Measurements from ENCODE around the gene PCNX2. TPM values are rescaled to one million over a fixed set of nuclear protein-coding genes. Genes with fewer than 3 reads are reported as not detected.

PCNX2 gene
- total and polyA plus RNA-seq, 2 experiments from 2014 or later: 42.9 to 88.3 TPM

GRCh38 chr1:233338102-233338501, 42.6 kb upstream of the PCNX2 start:
- Histone ChIP-seq H3K9me2 (ENCODE audit: insufficient read depth) (no peaks in the 10 kb centered on the region), H3K36me3 (ENCODE audit: insufficient read depth) (no peaks in the 10 kb centered on the region), H3K79me2 (replicated peaks; ENCODE audit: insufficient read depth) (peaks cover 97% of the 10 kb centered on the region), H3K4me1 (ENCODE audit: insufficient read depth) (peaks cover 41% of the 10 kb centered on the region; the same call in 1 of the 2 replicates), H3F3A (replicated peaks; ENCODE audit: low read depth) (no peaks in the 10 kb centered on the region), H4K20me1 (replicated peaks; ENCODE audit: insufficient read depth) (peaks cover 5% of the 10 kb centered on the region; the same call in 1 of the 2 replicates), H3K27ac (ENCODE audit: low read depth) (no peak overlapping the region), H2AFZ (no peak overlapping the region), H3K4me3 (no peak overlapping the region), H3K4me2 (peak overlapping the region; percentile 32; the same call in 1 of the 2 replicates), H3K27me3 (ENCODE audit: insufficient read depth) (no peaks in the 10 kb centered on the region)
- no peak for ATAC-seq
- H3K4me1 Mint-ChIP-seq: peaks cover 40% of the 10 kb centered on the region
- H3K27ac Mint-ChIP-seq: peak overlapping the region; percentile 17; the same call in 1 of the 2 replicates
- no peaks in the 10 kb centered on the region for H3K36me3 Mint-ChIP-seq (ENCODE audit: low read depth)
- H3K4me3 Mint-ChIP-seq: no peak overlapping the region; the same call in 2 of the 3 replicates
- peaks cover 4% of the 10 kb centered on the region for H3K27me3 Mint-ChIP-seq (ENCODE audit: insufficient read depth, low read depth, poor library complexity)
- TF ChIP-seq, protein P1, sequence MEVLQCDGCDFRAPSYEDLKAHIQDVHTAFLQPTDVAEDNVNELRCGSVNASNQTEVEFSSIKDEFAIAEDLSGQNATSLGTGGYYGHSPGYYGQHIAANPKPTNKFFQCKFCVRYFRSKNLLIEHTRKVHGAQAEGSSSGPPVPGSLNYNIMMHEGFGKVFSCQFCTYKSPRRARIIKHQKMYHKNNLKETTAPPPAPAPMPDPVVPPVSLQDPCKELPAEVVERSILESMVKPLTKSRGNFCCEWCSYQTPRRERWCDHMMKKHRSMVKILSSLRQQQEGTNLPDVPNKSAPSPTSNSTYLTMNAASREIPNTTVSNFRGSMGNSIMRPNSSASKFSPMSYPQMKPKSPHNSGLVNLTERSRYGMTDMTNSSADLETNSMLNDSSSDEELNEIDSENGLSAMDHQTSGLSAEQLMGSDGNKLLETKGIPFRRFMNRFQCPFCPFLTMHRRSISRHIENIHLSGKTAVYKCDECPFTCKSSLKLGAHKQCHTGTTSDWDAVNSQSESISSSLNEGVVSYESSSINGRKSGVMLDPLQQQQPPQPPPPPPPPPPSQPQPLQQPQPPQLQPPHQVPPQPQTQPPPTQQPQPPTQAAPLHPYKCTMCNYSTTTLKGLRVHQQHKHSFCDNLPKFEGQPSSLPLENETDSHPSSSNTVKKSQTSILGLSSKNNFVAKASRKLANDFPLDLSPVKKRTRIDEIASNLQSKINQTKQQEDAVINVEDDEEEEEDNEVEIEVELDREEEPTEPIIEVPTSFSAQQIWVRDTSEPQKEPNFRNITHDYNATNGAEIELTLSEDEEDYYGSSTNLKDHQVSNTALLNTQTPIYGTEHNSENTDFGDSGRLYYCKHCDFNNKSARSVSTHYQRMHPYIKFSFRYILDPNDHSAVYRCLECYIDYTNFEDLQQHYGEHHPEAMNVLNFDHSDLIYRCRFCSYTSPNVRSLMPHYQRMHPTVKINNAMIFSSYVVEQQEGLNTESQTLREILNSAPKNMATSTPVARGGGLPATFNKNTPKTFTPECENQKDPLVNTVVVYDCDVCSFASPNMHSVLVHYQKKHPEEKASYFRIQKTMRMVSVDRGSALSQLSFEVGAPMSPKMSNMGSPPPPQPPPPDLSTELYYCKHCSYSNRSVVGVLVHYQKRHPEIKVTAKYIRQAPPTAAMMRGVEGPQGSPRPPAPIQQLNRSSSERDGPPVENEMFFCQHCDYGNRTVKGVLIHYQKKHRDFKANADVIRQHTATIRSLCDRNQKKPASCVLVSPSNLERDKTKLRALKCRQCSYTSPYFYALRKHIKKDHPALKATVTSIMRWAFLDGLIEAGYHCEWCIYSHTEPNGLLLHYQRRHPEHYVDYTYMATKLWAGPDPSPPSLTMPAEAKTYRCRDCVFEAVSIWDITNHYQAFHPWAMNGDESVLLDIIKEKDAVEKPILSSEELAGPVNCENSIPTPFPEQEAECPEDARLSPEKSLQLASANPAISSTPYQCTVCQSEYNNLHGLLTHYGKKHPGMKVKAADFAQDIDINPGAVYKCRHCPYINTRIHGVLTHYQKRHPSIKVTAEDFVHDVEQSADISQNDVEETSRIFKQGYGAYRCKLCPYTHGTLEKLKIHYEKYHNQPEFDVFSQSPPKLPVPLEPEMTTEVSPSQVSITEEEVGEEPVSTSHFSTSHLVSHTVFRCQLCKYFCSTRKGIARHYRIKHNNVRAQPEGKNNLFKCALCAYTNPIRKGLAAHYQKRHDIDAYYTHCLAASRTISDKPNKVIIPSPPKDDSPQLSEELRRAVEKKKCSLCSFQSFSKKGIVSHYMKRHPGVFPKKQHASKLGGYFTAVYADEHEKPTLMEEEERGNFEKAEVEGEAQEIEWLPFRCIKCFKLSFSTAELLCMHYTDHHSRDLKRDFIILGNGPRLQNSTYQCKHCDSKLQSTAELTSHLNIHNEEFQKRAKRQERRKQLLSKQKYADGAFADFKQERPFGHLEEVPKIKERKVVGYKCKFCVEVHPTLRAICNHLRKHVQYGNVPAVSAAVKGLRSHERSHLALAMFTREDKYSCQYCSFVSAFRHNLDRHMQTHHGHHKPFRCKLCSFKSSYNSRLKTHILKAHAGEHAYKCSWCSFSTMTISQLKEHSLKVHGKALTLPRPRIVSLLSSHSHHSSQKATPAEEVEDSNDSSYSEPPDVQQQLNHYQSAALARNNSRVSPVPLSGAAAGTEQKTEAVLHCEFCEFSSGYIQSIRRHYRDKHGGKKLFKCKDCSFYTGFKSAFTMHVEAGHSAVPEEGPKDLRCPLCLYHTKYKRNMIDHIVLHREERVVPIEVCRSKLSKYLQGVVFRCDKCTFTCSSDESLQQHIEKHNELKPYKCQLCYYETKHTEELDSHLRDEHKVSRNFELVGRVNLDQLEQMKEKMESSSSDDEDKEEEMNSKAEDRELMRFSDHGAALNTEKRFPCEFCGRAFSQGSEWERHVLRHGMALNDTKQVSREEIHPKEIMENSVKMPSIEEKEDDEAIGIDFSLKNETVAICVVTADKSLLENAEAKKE (CRISPR knock-in tag; IDR thresholded peaks at IDR 0.05): no peak
- TF ChIP-seq STAT1 (IDR thresholded peaks at IDR 0.05; ENCODE audit: unreplicated experiment) (no peak), CREB1 (CRISPR knock-in tag; IDR thresholded peaks at IDR 0.05; ENCODE audit: low read depth) (no peak), EZH2phosphoT487 (IDR thresholded peaks at IDR 0.05; ENCODE audit: unreplicated experiment) (no peak), ZNF331 (CRISPR knock-in tag; IDR thresholded peaks at IDR 0.05; ENCODE audit: low read depth) (no peak), EZH2 (IDR thresholded peaks at IDR 0.05; ENCODE audit: low read depth, unreplicated experiment) (no peak), CTCF (conservative IDR thresholded peaks at IDR 0.05; ENCODE audit: low read depth in 2 of 2) (no peak), NANOG (IDR thresholded peaks at IDR 0.05; ENCODE audit: borderline replicate concordance) (no peak), POLR2AphosphoS5 (IDR thresholded peaks at IDR 0.05; ENCODE audit: low read depth) (no peak), JUNB (IDR thresholded peaks at IDR 0.05; ENCODE audit: unreplicated experiment) (no peak), ZNF114 (CRISPR knock-in tag; IDR thresholded peaks at IDR 0.05) (no peak)
- TF ChIP-seq, protein P2, sequence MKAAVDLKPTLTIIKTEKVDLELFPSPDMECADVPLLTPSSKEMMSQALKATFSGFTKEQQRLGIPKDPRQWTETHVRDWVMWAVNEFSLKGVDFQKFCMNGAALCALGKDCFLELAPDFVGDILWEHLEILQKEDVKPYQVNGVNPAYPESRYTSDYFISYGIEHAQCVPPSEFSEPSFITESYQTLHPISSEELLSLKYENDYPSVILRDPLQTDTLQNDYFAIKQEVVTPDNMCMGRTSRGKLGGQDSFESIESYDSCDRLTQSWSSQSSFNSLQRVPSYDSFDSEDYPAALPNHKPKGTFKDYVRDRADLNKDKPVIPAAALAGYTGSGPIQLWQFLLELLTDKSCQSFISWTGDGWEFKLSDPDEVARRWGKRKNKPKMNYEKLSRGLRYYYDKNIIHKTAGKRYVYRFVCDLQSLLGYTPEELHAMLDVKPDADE (IDR thresholded peaks at IDR 0.05): no peak
- TF ChIP-seq, protein P3, sequence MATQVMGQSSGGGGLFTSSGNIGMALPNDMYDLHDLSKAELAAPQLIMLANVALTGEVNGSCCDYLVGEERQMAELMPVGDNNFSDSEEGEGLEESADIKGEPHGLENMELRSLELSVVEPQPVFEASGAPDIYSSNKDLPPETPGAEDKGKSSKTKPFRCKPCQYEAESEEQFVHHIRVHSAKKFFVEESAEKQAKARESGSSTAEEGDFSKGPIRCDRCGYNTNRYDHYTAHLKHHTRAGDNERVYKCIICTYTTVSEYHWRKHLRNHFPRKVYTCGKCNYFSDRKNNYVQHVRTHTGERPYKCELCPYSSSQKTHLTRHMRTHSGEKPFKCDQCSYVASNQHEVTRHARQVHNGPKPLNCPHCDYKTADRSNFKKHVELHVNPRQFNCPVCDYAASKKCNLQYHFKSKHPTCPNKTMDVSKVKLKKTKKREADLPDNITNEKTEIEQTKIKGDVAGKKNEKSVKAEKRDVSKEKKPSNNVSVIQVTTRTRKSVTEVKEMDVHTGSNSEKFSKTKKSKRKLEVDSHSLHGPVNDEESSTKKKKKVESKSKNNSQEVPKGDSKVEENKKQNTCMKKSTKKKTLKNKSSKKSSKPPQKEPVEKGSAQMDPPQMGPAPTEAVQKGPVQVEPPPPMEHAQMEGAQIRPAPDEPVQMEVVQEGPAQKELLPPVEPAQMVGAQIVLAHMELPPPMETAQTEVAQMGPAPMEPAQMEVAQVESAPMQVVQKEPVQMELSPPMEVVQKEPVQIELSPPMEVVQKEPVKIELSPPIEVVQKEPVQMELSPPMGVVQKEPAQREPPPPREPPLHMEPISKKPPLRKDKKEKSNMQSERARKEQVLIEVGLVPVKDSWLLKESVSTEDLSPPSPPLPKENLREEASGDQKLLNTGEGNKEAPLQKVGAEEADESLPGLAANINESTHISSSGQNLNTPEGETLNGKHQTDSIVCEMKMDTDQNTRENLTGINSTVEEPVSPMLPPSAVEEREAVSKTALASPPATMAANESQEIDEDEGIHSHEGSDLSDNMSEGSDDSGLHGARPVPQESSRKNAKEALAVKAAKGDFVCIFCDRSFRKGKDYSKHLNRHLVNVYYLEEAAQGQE (IDR thresholded peaks at IDR 0.05; ENCODE audit: unreplicated experiment): no peak
- no peaks in the 10 kb centered on the region for H3K9me3 Mint-ChIP-seq
- no peak for DNase-seq (ENCODE audit: low spot score)
